ENCODE measurements around the gene ACSF2. TPM values are rescaled to one million over a fixed set of nuclear protein-coding genes. Genes with fewer than 3 reads are reported as not detected.

Gene ACSF2, protein sequence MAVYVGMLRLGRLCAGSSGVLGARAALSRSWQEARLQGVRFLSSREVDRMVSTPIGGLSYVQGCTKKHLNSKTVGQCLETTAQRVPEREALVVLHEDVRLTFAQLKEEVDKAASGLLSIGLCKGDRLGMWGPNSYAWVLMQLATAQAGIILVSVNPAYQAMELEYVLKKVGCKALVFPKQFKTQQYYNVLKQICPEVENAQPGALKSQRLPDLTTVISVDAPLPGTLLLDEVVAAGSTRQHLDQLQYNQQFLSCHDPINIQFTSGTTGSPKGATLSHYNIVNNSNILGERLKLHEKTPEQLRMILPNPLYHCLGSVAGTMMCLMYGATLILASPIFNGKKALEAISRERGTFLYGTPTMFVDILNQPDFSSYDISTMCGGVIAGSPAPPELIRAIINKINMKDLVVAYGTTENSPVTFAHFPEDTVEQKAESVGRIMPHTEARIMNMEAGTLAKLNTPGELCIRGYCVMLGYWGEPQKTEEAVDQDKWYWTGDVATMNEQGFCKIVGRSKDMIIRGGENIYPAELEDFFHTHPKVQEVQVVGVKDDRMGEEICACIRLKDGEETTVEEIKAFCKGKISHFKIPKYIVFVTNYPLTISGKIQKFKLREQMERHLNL
- total RNA-seq (2021), result 12.2 TPM in 2 replicates
- long read RNA-seq, transcript ACSF2-201 (16 exons, 2,235 nt), result major isoform, 33 of 61 reads
- long read RNA-seq, partial matches to known transcripts, result 7 of 61 reads
- long read RNA-seq, other reads (novel, unspliced or antisense), result 20 of 61 reads

DNA sequence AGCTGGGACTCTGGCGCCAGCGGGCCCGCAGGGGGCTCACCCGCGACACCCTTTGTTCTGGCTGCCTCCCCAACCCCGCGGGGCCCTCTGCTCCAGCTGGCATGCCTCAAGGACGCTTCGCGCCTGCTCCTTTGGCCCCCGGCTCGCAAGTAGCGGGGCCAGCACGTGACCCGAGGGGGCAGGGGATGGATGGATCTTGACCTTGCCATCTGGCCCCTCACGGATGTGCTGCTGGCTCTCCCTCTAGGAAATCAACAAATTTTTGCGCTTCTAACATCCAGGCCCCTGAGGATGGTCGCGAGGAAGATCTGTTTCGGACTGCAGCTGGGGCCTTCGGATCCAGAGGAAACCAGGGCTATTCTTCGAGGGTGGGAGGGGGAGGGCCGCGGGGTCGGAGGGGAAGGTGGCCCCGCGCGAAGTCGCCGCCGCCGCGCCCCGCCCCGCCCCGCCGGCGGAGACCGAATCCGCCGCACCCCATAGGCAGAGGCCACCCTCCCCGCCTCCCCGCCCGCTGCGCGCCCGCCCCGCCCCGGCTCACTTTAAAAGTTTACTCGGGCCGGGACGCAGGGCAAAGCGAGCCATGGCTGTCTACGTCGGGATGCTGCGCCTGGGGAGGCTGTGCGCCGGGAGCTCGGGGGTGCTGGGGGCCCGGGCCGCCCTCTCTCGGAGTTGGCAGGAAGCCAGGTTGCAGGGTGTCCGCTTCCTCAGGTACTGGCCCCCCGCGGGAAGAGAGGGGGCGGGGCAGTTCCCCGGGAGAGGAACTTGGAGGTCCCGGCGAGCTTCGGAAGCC lies at the start of gene ACSF2:
ACSF2 (plus strand) TSS at position 537 of the 790 bp plus-strand sequence; CDS start at position 581, 44 bp downstream.
- Histone ChIP-seq H3T11ph (ENCODE audit: low read length) (no peak within 1 kb of the TSS), H3K23me2 (ENCODE audit: insufficient read length, low read depth, low read length, poor library complexity, severe bottlenecking) (peaks cover 12% of the 10 kb centered on the region), H3K79me2 (ENCODE audit: insufficient read depth, low read length) (no peaks in the 10 kb centered on the region), H4K5ac (ENCODE audit: insufficient read length, low read depth, low read length) (no peak within 1 kb of the TSS), H4K91ac (ENCODE audit: insufficient read length, low read depth, low read length) (no peak within 1 kb of the TSS), H2BK15ac (ENCODE audit: low read depth, low read length) (no peak within 1 kb of the TSS), H2AK5ac (ENCODE audit: insufficient read length, low read length) (no peak within 1 kb of the TSS), H3K14ac (ENCODE audit: insufficient read depth, low read length) (peak within 1 kb of the TSS; percentile 1), H3K18ac (ENCODE audit: insufficient read length, low read depth, low read length) (peak within 1 kb of the TSS; percentile 56), H2BK5ac (ENCODE audit: insufficient read length, low read length) (no peak within 1 kb of the TSS), H3K9ac (ENCODE audit: extremely low read depth, insufficient read length, low read length) (peak within 1 kb of the TSS; percentile 21), H2BK120ac (ENCODE audit: low read depth, low read length, poor library complexity, severe bottlenecking) (no peak within 1 kb of the TSS), H3K56ac (ENCODE audit: insufficient read length, low read depth, low read length) (no peak within 1 kb of the TSS), H3K79me1 (ENCODE audit: insufficient read depth, low read depth, low read length, poor library complexity, severe bottlenecking) (no peaks in the 10 kb centered on the region), H2BK20ac (ENCODE audit: low read depth, low read length, poor library complexity, severe bottlenecking) (no peak within 1 kb of the TSS), H4K20me1 (ENCODE audit: control insufficient read depth, insufficient read depth, insufficient read length) (no peaks in the 10 kb centered on the region), H3K4me1 (ENCODE audit: insufficient read depth, low read length) (no peaks in the 10 kb centered on the region; the same call in 1 of the 2 replicates), H3K4ac (ENCODE audit: low read depth, low read length) (no peak within 1 kb of the TSS), H2BK12ac (ENCODE audit: insufficient read length, low read depth, low read length) (peak within 1 kb of the TSS; percentile 36), H3K23ac (ENCODE audit: insufficient read length, low read depth, low read length) (no peak within 1 kb of the TSS), H3K9me3 (ENCODE audit: control insufficient read depth, low read depth, low read length) (no peaks in the 10 kb centered on the region), H3K27me3 (ENCODE audit: insufficient read depth, low read length) (no peaks in the 10 kb centered on the region; the same call in 1 of the 2 replicates), H4K8ac (replicated peaks; ENCODE audit: insufficient read length, low read depth, low read length) (no peak within 1 kb of the TSS), H3K4me2 (ENCODE audit: insufficient read depth, insufficient read length, low read length) (peak within 1 kb of the TSS; percentile 55), H2AFZ (ENCODE audit: low read length) (no peak within 1 kb of the TSS), H3K27ac (ENCODE audit: insufficient read length, low read depth, low read length) (no peak within 1 kb of the TSS)
- Mint-ChIP-seq H3K27ac (peak within 1 kb of the TSS in 2 of 3 experiments; percentile 1 to 34; a peak in 2 of 7 replicates), H3K36me3 (ENCODE audit: insufficient read depth in 1 of 3, low read depth in 3 of 3) (no peaks in the 10 kb centered on the region; a peak in 2 of 7 replicates), H3K4me3 (peak within 1 kb of the TSS; percentile 71 to 84), H3K27me3 (ENCODE audit: low read depth) (peaks cover 19% of the 10 kb centered on the region), H3K4me1 (peaks cover 16 to 20% of the 10 kb centered on the region in 2 experiments), H3K9me3 (no peaks in the 10 kb centered on the region; a peak in 1 of 5 replicates)
- TF ChIP-seq, protein P1, sequence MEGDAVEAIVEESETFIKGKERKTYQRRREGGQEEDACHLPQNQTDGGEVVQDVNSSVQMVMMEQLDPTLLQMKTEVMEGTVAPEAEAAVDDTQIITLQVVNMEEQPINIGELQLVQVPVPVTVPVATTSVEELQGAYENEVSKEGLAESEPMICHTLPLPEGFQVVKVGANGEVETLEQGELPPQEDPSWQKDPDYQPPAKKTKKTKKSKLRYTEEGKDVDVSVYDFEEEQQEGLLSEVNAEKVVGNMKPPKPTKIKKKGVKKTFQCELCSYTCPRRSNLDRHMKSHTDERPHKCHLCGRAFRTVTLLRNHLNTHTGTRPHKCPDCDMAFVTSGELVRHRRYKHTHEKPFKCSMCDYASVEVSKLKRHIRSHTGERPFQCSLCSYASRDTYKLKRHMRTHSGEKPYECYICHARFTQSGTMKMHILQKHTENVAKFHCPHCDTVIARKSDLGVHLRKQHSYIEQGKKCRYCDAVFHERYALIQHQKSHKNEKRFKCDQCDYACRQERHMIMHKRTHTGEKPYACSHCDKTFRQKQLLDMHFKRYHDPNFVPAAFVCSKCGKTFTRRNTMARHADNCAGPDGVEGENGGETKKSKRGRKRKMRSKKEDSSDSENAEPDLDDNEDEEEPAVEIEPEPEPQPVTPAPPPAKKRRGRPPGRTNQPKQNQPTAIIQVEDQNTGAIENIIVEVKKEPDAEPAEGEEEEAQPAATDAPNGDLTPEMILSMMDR (conservative IDR thresholded peaks at IDR 0.05), result no peak
- DNase-seq, result peak; percentile 83
- WGBS (ENCODE audit: extremely low coverage, insufficient read length, low lambda C conversion rate), result no CpG with 5 or more reads among the region's 70 CpGs
